ENCODE data around the gene FLRT1. TPM values are rescaled to one million over a fixed set of nuclear protein-coding genes. Genes with fewer than 3 reads are reported as not detected.
A peak's percentile ranks its signal among the peaks of the same experiment; 100 is the strongest.

Gene FLRT1, protein sequence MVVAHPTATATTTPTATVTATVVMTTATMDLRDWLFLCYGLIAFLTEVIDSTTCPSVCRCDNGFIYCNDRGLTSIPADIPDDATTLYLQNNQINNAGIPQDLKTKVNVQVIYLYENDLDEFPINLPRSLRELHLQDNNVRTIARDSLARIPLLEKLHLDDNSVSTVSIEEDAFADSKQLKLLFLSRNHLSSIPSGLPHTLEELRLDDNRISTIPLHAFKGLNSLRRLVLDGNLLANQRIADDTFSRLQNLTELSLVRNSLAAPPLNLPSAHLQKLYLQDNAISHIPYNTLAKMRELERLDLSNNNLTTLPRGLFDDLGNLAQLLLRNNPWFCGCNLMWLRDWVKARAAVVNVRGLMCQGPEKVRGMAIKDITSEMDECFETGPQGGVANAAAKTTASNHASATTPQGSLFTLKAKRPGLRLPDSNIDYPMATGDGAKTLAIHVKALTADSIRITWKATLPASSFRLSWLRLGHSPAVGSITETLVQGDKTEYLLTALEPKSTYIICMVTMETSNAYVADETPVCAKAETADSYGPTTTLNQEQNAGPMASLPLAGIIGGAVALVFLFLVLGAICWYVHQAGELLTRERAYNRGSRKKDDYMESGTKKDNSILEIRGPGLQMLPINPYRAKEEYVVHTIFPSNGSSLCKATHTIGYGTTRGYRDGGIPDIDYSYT
- polyA plus RNA-seq (2012; ENCODE audit: insufficient read depth, insufficient read length, low read depth): 4.3 TPM

GRCh38 chr11:64035576-64035975 is at the start of gene FLRT1:
FLRT1 (plus strand) TSS chr11:64035931; CDS start chr11:64116268, 80,337 bp downstream.
- Histone ChIP-seq H3K4me1 (no peaks in the 10 kb centered on the region), H3K27me3 (peaks cover 14% of the 10 kb centered on the region), H3K4me3 (ENCODE audit: low read depth, low read length) (peak within 1 kb of the TSS; percentile 29), H3K36me3 (no peaks in the 10 kb centered on the region), H3K9me3 (no peaks in the 10 kb centered on the region)
- DNase-seq: no peak
- no peak for TF ChIP-seq CTCF (IDR thresholded peaks at IDR 0.05; ENCODE audit: low read depth, low read length)

- no peaks in the 10 kb centered on the region for H3K27me3 ChIP-seq
- no peak for TF ChIP-seq CTCF (IDR thresholded peaks at IDR 0.05; ENCODE audit: low read depth, low read length)
- no peaks in the 10 kb centered on the region for H3K9me3 ChIP-seq
- no peaks in the 10 kb centered on the region; the same call in 1 of the 2 replicates for H3K36me3 ChIP-seq
- no peaks in the 10 kb centered on the region for H3K4me1 ChIP-seq
- peak within 1 kb of the TSS; percentile 66 for H3K4me3 ChIP-seq (ENCODE audit: low read depth, low read length)
- peak; percentile 89 for DNase-seq
Measured at GRCh38 chr11:63986156-63986931, 49.4 kb upstream of the FLRT1 start, which contains the start of gene OTUB1. OTUB1 (plus strand) TSS chr11:63986438; CDS start chr11:63986457, 19 bp downstream.

DNA sequence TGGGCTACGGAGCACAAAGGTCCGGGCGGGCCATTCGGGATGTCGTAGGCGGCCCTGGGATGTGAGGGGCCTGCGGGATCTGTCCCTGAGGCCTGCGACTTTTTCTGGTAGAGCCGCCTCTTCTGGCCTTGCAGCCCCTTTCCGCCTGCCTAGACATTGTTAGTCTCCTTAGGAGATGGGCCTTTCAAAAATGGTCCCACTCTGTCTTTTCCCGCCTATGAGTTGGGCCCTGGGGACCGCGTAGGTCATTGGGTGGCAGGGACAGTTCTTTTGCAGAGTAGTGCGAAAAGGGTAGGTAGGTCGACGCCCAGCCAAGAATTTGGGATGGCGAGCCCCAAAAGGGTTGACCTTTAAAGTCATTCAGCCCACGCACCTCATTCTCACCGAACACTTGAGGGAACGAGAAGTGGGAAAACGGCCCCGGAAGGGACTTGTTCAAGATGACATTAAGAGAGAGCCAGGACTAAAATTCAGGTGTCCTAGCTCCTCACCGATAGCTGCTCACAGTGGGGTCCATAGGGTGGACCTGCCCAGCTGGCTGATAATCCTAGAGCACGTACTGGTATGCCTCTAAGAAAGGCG is 48.7 kb upstream of the FLRT1 start:
- DNase-seq: no peak
- H3K36me3 ChIP-seq: no peaks in the 10 kb centered on the region; the same call in 1 of the 2 replicates
- H3K27me3 ChIP-seq: no peaks in the 10 kb centered on the region
- no peaks in the 10 kb centered on the region for H3K4me1 ChIP-seq
- TF ChIP-seq CTCF (IDR thresholded peaks at IDR 0.05; ENCODE audit: low read depth, low read length): no peak
- no peaks in the 10 kb centered on the region for H3K9me3 ChIP-seq
- H3K4me3 ChIP-seq (ENCODE audit: low read depth, low read length): peak overlapping the region; percentile 66

DNA sequence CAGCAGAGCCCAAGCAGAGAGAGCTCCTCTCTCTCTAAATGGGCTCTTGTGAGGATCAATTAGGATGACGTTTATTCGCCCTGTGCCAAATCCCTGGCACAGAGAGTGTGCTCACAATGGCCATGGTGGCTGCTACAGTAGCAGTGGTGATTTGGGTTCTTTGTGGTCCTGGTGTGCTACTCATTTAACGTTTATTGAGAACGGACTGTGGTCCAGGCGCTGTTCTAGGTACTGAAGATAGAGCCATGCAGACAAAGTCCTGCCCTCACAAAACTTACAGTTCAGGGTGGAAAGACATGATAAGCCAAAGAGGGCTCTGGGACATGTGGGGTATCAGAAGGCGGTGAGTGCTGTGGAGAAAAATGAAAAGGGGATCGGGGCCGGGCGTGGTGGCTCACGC is 44.2 kb upstream of the FLRT1 start:
- Histone ChIP-seq H3K4me1 (no peaks in the 10 kb centered on the region), H3K4me3 (ENCODE audit: low read depth, low read length) (no peak overlapping the region), H3K9me3 (no peaks in the 10 kb centered on the region), H3K27me3 (no peaks in the 10 kb centered on the region), H3K36me3 (peaks cover 6% of the 10 kb centered on the region; the same call in 1 of the 2 replicates)
- TF ChIP-seq CTCF (IDR thresholded peaks at IDR 0.05; ENCODE audit: low read depth, low read length): no peak
- no peak for DNase-seq

DNA sequence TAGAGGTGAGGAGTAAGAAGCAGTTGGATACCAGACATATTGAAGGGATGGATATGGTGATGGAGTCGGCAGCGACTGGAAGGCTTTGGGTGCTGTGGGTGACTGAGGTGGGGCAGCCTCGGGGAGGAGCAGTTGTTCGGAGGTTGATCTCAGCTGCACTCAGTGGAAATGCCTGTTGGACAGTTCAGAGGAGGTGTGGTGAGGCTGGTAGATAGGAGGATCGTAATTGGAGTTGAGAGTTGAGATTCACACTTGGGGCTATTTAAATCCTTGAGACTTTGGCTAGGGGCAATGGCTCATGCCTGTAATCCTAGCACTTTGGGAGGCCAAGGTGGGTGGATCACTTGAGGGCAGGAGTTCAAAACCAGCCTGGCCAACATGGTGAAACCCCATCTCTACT is 42.6 kb upstream of the FLRT1 start:
- Histone ChIP-seq H3K4me3 (ENCODE audit: low read depth, low read length) (no peak overlapping the region), H3K4me1 (no peaks in the 10 kb centered on the region), H3K36me3 (peaks cover 14% of the 10 kb centered on the region), H3K27me3 (no peaks in the 10 kb centered on the region), H3K9me3 (no peaks in the 10 kb centered on the region)
- TF ChIP-seq CTCF (IDR thresholded peaks at IDR 0.05; ENCODE audit: low read depth, low read length): no peak
- no peak for DNase-seq
